ENCODE data around the gene LIF. TPM values are rescaled to one million over a fixed set of nuclear protein-coding genes. Genes with fewer than 3 reads are reported as not detected.

The LIF gene
- total RNA-seq, 1 experiment from 2014 or later = 8.0 TPM

- no peaks in the 10 kb centered on the region for H3K36me3 ChIP-seq (ENCODE audit: control insufficient read depth, insufficient read depth, low read length)
- H3K9me3 ChIP-seq = no peaks in the 10 kb centered on the region
- intact Hi-C loops (cut with micrococcal nuclease; ENCODE audit: unreplicated experiment) = loop anchor here (1.0 kb wide), 2 partner anchors 10 to 15 kb away; no protein-coding TSS in a partner anchor
- Mint-ChIP-seq H3K4me3 (ENCODE audit: unreplicated experiment) (peak overlapping the region; percentile 67), H3K27me3 (ENCODE audit: insufficient read depth, unreplicated experiment) (no peaks in the 10 kb centered on the region), H3K4me1 (ENCODE audit: low read depth, unreplicated experiment) (peaks cover 10% of the 10 kb centered on the region), H3K9me3 (ENCODE audit: unreplicated experiment) (no peaks in the 10 kb centered on the region), H3K36me3 (ENCODE audit: insufficient read depth, unreplicated experiment) (no peaks in the 10 kb centered on the region), H3K27ac (ENCODE audit: unreplicated experiment) (peak overlapping the region; percentile 93)
- H3K4me1 ChIP-seq = peaks cover 25% of the 10 kb centered on the region
- ChIA-PET CTCF (interaction anchor here (1.0 to 1.6 kb wide), 2 partner anchors 66 to 91 kb away, joined by 4 read pairs; no protein-coding TSS in a partner anchor), POLR2A (interaction anchor here (1.4 to 1.9 kb wide), 3 partner anchors 10 to 227 kb away, joined by 5 to 15 read pairs (median 6); no protein-coding TSS in a partner anchor)
- no peak overlapping the region for H3K4me3 ChIP-seq (ENCODE audit: low read depth, low read length)
- TF ChIP-seq CTCF (IDR thresholded peaks at IDR 0.05; ENCODE audit: insufficient read depth in 1 of 2, low read depth in 1 of 2, low read length in 1 of 2, severe bottlenecking in 1 of 2, unreplicated experiment in 1 of 2) = no peak
- DNase-seq = no peak
- no TSS peak for BruUV-seq (replicated peaks)
- no peaks in the 10 kb centered on the region for H3K27me3 ChIP-seq (replicated peaks; ENCODE audit: control insufficient read depth, insufficient read depth, low read length)
Measured at GRCh38 chr22:30196880-30197336, 49.7 kb downstream of the LIF start.

- no peak for TF ChIP-seq CTCF (IDR thresholded peaks at IDR 0.05; ENCODE audit: insufficient read depth in 1 of 2, low read depth in 1 of 2, low read length in 1 of 2, severe bottlenecking in 1 of 2, unreplicated experiment in 1 of 2)
- H3K27me3 ChIP-seq (replicated peaks; ENCODE audit: control insufficient read depth, insufficient read depth, low read length) = no peaks in the 10 kb centered on the region
- H3K4me1 ChIP-seq = peaks cover 25% of the 10 kb centered on the region
- POLR2A ChIA-PET = interaction anchor here (0.7 to 1.9 kb wide), 5 partner anchors 9 to 228 kb away, joined by 3 to 15 read pairs (median 5); partner anchors contain the start of gene LIF
- Mint-ChIP-seq H3K27ac (ENCODE audit: unreplicated experiment) (peak overlapping the region; percentile 93), H3K27me3 (ENCODE audit: insufficient read depth, unreplicated experiment) (no peaks in the 10 kb centered on the region), H3K9me3 (ENCODE audit: unreplicated experiment) (no peaks in the 10 kb centered on the region), H3K4me1 (ENCODE audit: low read depth, unreplicated experiment) (peaks cover 12% of the 10 kb centered on the region), H3K4me3 (ENCODE audit: unreplicated experiment) (peak overlapping the region; percentile 67), H3K36me3 (ENCODE audit: insufficient read depth, unreplicated experiment) (no peaks in the 10 kb centered on the region)
- DNase-seq = peak; percentile 84 to 90
- intact Hi-C loops (cut with micrococcal nuclease; ENCODE audit: unreplicated experiment) = loop anchor here (1.0 kb wide), 2 partner anchors 11 to 16 kb away; no protein-coding TSS in a partner anchor
- no peaks in the 10 kb centered on the region for H3K9me3 ChIP-seq
- H3K36me3 ChIP-seq (ENCODE audit: control insufficient read depth, insufficient read depth, low read length) = no peaks in the 10 kb centered on the region
- peak overlapping the region; percentile 16 for H3K4me3 ChIP-seq (ENCODE audit: low read depth, low read length)
- TSS peak; percentile 94 for BruUV-seq (replicated peaks)
- CTCF ChIA-PET = interaction anchor here (1.0 kb wide), 1 partner anchor 67 kb away, joined by 4 read pairs; no protein-coding TSS in a partner anchor
Measured at GRCh38 chr22:30196141-30196879, 50.2 kb downstream of the LIF start.
